Esophagus squamous epithelium (tissue), 5 donors: Measurements from ENCODE around the gene SLC22A15. TPM values are rescaled to one million over a fixed set of nuclear protein-coding genes. Genes with fewer than 3 reads are reported as not detected.
A peak's percentile ranks its signal among the peaks of the same experiment; 100 is the strongest.

ENCODE experiments used
- DNase-seq: peaks from one replicate; lab custom pipeline; 2025; lab: John Stamatoyannopoulos, UW
- H3K27ac ChIP-seq, 4 donors: fragments of 200-600 bp; sonication (generic); one replicate each; pipeline ENCODE4 v1.5.1; 2016 to 2019; ENCODE audit warnings: mild to moderate bottlenecking in 1 of 4
- H3K27me3 ChIP-seq, 4 donors: fragments of 200-600 bp; sonication (generic); 1 replicate in 3 of 4; 2 replicates in 1 of 4; pipeline versions ENCODE4 v1.5.1 to v1.6.0; 2017 to 2021; ENCODE audit warnings: antibody characterized with exemption in 1 of 4
- H3K36me3 ChIP-seq, 3 donors: fragments of 200-600 bp; sonication (generic); one replicate each; pipeline ENCODE4 v1.5.1; 2016 to 2019
- H3K4me1 ChIP-seq, 3 donors: fragments of 200-600 bp; sonication (generic); one replicate each; pipeline ENCODE4 v1.5.1; 2017 to 2019
- H3K4me3 ChIP-seq, 4 donors: fragments of 200-600 bp; sonication (generic); 1 replicate in 3 of 4; 2 replicates in 1 of 4; pipeline ENCODE4 v1.5.1; 2016 to 2019; ENCODE audit warnings: mild to moderate bottlenecking in 2 of 4, moderate library complexity in 1 of 4
- H3K9me3 ChIP-seq, 3 donors: fragments of 200-600 bp; sonication (generic); one replicate each; pipeline ENCODE4 v1.5.1; 2016 to 2019
- CTCF ChIP-seq, 6 experiments: fragments of 450-650 bp in 4 of 6; fragments of 200-600 bp in 2 of 6; sonication (generic) in 2 of 6; IDR thresholded peaks; one replicate each; pipeline ENCODE4 v1.5.1; 2016 to 2019; ENCODE audit warnings: antibody characterized with exemption in 6 of 6, mild to moderate bottlenecking in 4 of 6, moderate library complexity in 4 of 6
- POLR2A ChIP-seq, 4 donors: fragments of 450-650 bp; IDR thresholded peaks; one replicate each; pipeline ENCODE4 v1.6.1; 2017; ENCODE audit warnings: antibody characterized with exemption in 4 of 4, mild to moderate bottlenecking in 4 of 4, moderate library complexity in 3 of 4
- WGBS, 2 donors: methylation state at CpG; one replicate each; pipeline ENCODE4 v1.1.5; 2018; 5-methylcytosine and 5-hydroxymethylcytosine counted together
- intact Hi-C: fragments of 100-400 bp; cut with DNase I; formaldehyde crosslinking; loops from one replicate; pipeline ENCODE4 v1.15.0; 2022
- total RNA-seq, 4 donors: library from RNA; depleted of rRNA; stranded (reverse); fragments of >200 nt; gene quantifications; one replicate each; pipeline ENCODE4 v1.1.0, GENCODE V29; 2016
- donor health status: DM: yes; HTN: yes; CAD: no.

Gene SLC22A15
- total RNA-seq, 4 donors from 2014 or later = 7.2 to 12.0 (median 9.4) TPM

- H3K27ac ChIP-seq = peak overlapping the region; percentile 91 to 97 (median 94)
- intact Hi-C loops = loop anchor here (5.0 kb wide), 1 partner anchor 168 kb away; no protein-coding TSS in a partner anchor
- DNase-seq = no peak
- no peaks in the 10 kb centered on the region for H3K9me3 ChIP-seq
- no peaks in the 10 kb centered on the region for H3K36me3 ChIP-seq
- TF ChIP-seq CTCF (IDR thresholded peaks at IDR 0.05) = no peak
- TF ChIP-seq POLR2A (IDR thresholded peaks at IDR 0.05) = no peak
- H3K27me3 ChIP-seq = no peaks in the 10 kb centered on the region
- peaks cover 0 to 36% (median 5%) of the 10 kb centered on the region in 3 donors for H3K4me1 ChIP-seq
- peak overlapping the region; percentile 65 to 82 (median 75) for H3K4me3 ChIP-seq
- WGBS, 2 donors = 35 to 42% methylated on average over 11 of the region's 11 CpGs
Measured at GRCh38 chr1:115975569-115976061, 698 bp upstream of the SLC22A15 start.

GRCh38 chr1:115976921-115977498, 697 bp downstream of the SLC22A15 start:
- 31 to 47% methylated on average over 10 to 13 of the region's 15 CpGs for WGBS, 2 donors
- no peaks in the 10 kb centered on the region for H3K9me3 ChIP-seq
- intact Hi-C loops = loop anchor here (5.0 kb wide), 1 partner anchor 170 kb away; no protein-coding TSS in a partner anchor
- no peaks in the 10 kb centered on the region for H3K36me3 ChIP-seq
- H3K4me1 ChIP-seq = peaks cover 0 to 46% (median 9%) of the 10 kb centered on the region in 3 donors
- DNase-seq = no peak
- H3K27ac ChIP-seq = peak overlapping the region; percentile 91 to 97 (median 94)
- peak overlapping the region; percentile 65 to 82 (median 75) for H3K4me3 ChIP-seq
- H3K27me3 ChIP-seq = no peaks in the 10 kb centered on the region
- TF ChIP-seq CTCF (IDR thresholded peaks at IDR 0.05) (no peak), POLR2A (IDR thresholded peaks at IDR 0.05) (no peak)

GRCh38 chr1:115977499-115978258, 1.4 kb downstream of the SLC22A15 start:
- TF ChIP-seq POLR2A (IDR thresholded peaks at IDR 0.05) = peak in 1 of 4 donors; percentile 21
- no peak for TF ChIP-seq CTCF (IDR thresholded peaks at IDR 0.05)
- Histone ChIP-seq H3K9me3 (no peaks in the 10 kb centered on the region), H3K4me3 (peak overlapping the region; percentile 65 to 82 (median 75)), H3K4me1 (peaks cover 0 to 46% (median 9%) of the 10 kb centered on the region in 3 donors), H3K27ac (peak overlapping the region; percentile 91 to 97 (median 94)), H3K27me3 (no peaks in the 10 kb centered on the region), H3K36me3 (no peaks in the 10 kb centered on the region)
- 37 to 45% methylated on average over 9 of the region's 9 CpGs for WGBS, 2 donors
- no peak for DNase-seq
- intact Hi-C loops = loop anchor here (5.0 kb wide), 1 partner anchor 170 kb away; no protein-coding TSS in a partner anchor

- peaks cover 0 to 46% (median 9%) of the 10 kb centered on the region in 3 donors for H3K4me1 ChIP-seq
- peak overlapping the region in 1 of 4 donors; percentile 95 for H3K27ac ChIP-seq
- no peaks in the 10 kb centered on the region for H3K36me3 ChIP-seq
- H3K4me3 ChIP-seq = no peak overlapping the region
- no peak for DNase-seq
- TF ChIP-seq POLR2A (IDR thresholded peaks at IDR 0.05) = no peak
- no peak for TF ChIP-seq CTCF (IDR thresholded peaks at IDR 0.05)
- no peaks in the 10 kb centered on the region for H3K9me3 ChIP-seq
- 82 to 84% methylated on average over 6 of the region's 6 CpGs for WGBS, 2 donors
- H3K27me3 ChIP-seq = no peaks in the 10 kb centered on the region
- intact Hi-C loops = loop anchor here (5.0 kb wide), 1 partner anchor 171 kb away; no protein-coding TSS in a partner anchor
Measured at GRCh38 chr1:115978292-115978941, 2.1 kb downstream of the SLC22A15 start.
